Embryonic facial prominence (tissue), 1 donor: ENCODE results near the gene NCAPD2.
A peak's percentile ranks its signal among the peaks of the same experiment; 100 is the strongest.

Experiments
- DNase-seq: peaks from one replicate; pipeline ENCODE4 v3.0.0-alpha.2; 2016; ENCODE audit errors: extremely low spot score

Gene NCAPD2

DNA sequence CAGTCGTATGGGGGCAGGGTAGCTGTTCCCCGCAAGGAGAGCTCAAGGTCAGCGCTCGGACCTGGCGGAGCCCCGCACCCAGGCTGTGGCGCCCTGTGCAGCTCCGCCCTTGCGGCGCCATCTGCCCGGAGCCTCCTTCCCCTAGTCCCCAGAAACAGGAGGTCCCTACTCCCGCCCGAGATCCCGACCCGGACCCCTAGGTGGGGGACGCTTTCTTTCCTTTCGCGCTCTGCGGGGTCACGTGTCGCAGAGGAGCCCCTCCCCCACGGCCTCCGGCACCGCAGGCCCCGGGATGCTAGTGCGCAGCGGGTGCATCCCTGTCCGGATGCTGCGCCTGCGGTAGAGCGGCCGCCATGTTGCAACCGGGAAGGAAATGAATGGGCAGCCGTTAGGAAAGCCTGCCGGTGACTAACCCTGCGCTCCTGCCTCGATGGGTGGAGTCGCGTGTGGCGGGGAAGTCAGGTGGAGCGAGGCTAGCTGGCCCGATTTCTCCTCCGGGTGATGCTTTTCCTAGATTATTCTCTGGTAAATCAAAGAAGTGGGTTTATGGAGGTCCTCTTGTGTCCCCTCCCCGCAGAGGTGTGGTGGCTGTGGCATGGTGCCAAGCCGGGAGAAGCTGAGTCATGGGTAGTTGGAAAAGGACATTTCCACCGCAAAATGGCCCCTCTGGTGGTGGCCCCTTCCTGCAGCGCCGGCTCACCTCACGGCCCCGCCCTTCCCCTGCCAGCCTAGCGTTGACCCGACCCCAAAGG is 41.2 kb downstream of the NCAPD2 start:
- DNase-seq, result no peak

DNA sequence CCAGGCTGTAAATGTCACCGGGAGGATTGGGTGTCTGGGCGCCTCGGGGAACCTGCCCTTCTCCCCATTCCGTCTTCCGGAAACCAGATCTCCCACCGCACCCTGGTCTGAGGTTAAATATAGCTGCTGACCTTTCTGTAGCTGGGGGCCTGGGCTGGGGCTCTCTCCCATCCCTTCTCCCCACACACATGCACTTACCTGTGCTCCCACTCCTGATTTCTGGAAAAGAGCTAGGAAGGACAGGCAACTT is 41.7 kb downstream of the NCAPD2 start:
- no peak for DNase-seq

DNA sequence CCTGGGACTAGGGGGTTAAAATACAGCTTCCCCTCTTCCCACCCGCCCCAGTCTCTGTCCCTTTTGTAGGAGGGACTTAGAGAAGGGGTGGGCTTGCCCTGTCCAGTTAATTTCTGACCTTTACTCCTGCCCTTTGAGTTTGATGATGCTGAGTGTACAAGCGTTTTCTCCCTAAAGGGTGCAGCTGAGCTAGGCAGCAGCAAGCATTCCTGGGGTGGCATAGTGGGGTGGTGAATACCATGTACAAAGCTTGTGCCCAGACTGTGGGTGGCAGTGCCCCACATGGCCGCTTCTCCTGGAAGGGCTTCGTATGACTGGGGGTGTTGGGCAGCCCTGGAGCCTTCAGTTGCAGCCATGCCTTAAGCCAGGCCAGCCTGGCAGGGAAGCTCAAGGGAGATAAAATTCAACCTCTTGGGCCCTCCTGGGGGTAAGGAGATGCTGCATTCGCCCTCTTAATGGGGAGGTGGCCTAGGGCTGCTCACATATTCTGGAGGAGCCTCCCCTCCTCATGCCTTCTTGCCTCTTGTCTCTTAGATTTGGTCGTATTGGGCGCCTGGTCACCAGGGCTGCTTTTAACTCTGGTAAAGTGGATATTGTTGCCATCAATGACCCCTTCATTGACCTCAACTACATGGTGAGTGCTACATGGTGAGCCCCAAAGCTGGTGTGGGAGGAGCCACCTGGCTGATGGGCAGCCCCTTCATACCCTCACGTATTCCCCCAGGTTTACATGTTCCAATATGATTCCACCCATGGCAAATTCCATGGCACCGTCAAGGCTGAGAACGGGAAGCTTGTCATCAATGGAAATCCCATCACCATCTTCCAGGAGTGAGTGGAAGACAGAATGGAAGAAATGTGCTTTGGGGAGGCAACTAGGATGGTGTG is 42.3 kb downstream of the NCAPD2 start:
- no peak for DNase-seq

DNA sequence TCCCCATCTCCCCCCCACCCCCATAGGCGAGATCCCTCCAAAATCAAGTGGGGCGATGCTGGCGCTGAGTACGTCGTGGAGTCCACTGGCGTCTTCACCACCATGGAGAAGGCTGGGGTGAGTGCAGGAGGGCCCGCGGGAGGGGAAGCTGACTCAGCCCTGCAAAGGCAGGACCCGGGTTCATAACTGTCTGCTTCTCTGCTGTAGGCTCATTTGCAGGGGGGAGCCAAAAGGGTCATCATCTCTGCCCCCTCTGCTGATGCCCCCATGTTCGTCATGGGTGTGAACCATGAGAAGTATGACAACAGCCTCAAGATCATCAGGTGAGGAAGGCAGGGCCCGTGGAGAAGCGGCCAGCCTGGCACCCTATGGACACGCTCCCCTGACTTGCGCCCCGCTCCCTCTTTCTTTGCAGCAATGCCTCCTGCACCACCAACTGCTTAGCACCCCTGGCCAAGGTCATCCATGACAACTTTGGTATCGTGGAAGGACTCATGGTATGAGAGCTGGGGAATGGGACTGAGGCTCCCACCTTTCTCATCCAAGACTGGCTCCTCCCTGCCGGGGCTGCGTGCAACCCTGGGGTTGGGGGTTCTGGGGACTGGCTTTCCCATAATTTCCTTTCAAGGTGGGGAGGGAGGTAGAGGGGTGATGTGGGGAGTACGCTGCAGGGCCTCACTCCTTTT is 43.1 kb downstream of the NCAPD2 start:
- no peak for DNase-seq

DNA sequence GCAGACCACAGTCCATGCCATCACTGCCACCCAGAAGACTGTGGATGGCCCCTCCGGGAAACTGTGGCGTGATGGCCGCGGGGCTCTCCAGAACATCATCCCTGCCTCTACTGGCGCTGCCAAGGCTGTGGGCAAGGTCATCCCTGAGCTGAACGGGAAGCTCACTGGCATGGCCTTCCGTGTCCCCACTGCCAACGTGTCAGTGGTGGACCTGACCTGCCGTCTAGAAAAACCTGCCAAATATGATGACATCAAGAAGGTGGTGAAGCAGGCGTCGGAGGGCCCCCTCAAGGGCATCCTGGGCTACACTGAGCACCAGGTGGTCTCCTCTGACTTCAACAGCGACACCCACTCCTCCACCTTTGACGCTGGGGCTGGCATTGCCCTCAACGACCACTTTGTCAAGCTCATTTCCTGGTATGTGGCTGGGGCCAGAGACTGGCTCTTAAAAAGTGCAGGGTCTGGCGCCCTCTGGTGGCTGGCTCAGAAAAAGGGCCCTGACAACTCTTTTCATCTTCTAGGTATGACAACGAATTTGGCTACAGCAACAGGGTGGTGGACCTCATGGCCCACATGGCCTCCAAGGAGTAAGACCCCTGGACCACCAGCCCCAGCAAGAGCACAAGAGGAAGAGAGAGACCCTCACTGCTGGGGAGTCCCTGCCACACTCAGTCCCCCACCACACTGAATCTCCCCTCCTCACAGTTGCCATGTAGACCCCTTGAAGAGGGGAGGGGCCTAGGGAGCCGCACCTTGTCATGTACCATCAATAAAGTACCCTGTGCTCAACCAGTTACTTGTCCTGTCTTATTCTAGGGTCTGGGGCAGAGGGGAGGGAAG is 43.9 kb downstream of the NCAPD2 start:
- DNase-seq, result peak; percentile 49

DNA sequence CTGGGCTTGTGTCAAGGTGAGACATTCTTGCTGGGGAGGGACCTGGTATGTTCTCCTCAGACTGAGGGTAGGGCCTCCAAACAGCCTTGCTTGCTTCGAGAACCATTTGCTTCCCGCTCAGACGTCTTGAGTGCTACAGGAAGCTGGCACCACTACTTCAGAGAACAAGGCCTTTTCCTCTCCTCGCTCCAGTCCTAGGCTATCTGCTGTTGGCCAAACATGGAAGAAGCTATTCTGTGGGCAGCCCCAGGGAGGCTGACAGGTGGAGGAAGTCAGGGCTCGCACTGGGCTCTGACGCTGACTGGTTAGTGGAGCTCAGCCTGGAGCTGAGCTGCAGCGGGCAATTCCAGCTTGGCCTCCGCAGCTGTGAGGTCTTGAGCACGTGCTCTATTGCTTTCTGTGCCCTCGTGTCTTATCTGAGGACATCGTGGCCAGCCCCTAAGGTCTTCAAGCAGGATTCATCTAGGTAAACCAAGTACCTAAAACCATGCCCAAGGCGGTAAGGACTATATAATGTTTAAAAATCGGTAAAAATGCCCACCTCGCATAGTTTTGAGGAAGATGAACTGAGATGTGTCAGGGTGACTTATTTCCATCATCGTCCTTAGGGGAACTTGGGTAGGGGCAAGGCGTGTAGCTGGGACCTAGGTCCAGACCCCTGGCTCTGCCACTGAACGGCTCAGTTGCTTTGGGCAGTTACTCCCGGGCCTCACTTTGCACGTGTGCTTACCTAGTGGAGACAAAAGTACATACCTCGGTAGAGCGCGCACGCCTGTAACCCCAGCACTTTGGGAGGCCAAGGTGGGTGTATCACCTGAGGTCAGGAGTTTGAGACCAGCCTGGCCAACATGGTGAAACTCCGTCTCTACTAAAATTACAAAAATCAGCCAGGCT is 44.8 kb downstream of the NCAPD2 start:
- no peak for DNase-seq

DNA sequence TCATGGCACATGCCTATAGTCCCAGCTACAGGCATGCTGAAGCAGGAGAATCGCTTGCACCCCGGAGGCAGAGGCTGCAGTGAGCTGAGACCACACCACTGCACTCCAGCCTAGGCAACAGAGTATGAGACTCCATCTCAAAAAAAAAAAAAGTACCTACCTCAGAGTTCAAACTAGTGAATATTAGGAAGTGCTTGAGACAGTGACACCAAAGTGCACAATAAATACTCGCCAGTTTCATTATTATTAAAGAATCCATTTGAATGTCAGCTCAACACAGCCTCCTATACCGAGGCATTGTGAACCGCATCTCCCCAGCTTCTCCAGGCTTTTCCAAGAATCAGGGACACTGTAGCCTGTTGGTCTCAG is 45.4 kb downstream of the NCAPD2 start:
- DNase-seq, result no peak

DNA sequence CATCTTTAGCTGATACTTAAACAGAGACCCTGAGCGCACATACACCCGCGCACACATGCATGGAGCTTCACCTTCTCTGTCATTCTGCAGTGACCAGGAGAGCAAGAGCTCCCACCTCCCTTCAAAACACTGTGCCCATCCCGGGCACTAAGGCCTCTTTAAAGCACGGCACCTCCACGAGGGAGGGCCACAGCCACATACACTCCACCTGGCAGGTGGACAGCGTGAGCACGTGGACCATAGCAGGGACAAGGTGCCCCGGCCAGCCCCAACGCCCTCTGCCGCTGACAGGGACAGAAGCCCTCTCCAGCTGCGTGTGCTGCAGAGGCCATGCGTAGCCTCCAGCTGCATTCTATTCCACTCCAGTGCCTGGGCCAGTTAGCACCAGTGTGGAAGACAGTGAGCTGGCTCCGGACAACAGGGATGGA is 45.8 kb downstream of the NCAPD2 start:
- no peak for DNase-seq

DNA sequence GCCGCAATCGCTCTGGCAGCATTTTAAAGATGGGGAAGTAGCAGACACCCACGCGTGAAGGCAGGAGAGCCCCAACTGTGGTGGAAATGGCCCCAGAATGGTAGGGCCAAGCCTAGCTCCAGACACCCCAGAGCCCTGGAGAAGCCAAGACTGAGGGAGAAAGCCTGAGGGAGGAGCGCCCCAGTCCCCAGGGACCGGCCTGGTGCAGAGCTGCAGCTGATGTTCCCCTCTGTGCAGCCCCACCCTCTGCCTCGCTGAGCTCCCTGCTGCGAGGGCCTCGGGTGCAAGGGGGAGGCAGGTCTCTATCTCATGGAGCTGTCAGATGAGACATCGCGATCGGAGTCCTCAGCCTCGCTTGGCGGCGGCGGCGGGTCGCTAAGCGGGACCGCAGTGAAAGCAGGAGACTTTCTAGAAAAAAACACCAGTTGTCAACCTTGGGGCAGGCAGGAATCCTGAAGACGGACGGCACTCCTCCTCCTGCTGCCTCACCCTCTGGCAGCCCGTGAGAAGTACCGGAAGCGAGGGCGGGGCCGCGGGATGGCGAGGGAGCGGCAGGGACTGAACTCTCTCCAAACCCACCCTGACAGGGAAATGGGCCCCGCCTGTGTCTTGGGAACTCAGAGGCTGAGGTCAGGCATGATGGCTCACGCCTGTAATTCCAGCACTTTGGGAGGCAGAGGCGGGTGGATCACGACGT is 46.4 kb downstream of the NCAPD2 start:
- peak; percentile 46 for DNase-seq

DNA sequence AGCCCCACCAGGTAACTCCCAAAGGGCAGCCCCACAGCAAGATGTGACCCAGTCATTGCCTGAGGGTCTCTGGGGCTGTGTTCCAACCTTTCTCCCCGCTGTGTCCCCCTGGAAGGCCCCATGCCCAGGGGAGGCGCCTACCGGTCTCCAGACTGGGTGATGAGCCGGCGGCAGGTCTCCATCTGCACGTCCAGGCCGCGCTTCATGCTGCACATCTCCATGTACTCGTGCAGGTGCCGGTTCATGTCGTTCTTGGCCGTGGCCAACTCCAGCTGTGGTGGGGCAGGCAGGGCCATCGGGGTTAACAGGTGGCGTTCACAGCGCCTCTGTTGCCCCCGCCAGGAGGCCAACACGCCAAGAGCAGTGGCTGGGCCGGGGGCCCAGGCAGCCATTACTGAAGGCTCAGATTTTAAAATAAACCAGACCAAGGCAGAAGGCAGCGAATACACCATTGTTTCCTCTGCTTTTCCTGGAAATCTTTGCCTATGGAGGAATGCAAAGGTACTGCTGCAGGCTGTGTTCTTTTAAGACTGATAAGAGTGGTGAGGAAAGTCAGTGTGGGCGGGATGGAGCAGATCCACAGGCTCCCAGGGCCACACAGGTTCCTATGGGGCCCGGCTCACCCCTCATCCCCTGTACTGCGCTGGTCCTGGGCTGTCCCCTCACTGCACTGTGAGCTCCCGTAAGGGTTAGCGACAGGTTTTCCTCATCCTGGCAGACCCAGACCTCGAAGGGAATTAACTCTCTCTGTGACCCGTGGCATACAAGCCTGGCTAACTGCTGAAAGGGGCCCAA is 47.7 kb downstream of the NCAPD2 start:
- DNase-seq, result no peak

DNA sequence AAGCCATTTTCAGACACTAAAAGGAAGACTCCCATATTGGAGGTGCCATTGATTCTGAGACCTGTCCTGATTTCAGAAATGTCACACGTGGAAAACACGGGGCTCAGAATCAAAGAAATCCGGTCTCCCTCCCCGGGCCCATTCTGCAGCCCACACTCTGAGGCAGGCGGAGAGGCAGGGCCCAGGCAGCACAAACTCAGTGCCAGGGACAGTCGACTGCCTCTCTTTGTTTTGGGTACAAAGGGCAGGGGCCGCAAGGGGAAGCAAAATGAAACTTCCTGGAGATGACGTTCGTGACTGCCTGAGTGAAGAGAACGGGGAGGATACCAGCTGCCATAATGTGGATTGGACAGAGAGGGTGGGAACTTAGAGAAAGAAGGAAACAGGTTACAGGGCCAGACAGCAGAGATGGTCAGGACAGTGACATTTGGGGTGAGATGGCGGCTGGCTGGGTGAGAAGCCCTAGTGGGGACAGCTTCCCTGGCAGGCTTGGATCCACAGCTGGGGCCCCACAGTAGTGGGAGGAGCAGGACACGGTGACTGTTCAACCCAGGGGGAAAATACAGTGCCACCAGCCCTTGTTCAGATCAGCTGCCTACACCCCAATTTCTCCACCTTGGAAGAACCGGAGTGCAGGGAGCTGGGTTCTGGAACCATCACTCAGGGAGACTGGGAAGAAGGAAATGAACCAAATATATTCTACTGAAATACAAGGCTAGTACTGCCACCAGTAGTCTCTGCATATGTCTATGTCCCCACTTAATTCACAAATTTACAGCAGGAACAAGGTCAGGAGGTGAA is 48.5 kb downstream of the NCAPD2 start:
- no peak for DNase-seq

DNA sequence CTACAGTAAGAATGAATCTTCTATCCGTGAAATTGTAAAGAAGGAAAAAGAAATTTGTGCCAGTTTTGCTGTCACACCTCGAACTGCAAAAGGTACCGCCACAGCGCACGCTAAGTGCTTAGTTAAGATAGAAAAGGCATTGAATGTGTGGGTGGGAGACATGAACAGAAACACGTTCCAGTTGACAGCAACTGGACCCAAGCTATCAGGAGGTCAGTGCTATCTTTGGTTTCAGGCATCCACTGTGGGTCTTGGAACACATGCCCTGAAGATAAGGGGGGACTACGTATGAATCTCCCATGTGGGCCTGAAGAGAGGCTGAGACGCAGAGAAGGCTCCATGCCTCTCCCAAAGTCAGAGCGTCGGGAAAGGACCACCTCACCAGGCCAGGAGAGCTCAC is 52.1 kb downstream of the NCAPD2 start:
- DNase-seq, result no peak

DNA sequence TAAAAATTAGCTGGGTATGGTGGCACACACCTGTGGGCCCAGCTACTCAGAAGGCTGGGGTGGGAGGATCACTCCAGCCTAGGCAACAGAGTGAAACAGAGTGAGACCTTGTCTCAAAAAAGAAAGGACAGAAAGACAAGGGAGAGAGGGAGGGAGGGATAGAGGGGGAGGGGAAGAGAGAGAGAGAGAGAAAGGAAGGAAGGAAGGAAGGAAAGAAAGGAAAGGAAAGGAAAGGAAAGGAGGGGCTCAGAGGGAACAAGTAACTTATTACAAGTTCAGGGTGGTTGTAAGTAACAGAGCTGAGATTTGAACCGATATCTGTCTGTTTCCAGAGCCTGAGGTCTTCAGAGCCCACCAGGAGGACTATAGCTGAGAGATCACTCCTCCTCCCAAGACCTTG is 53.7 kb downstream of the NCAPD2 start:
- no peak for DNase-seq

DNA sequence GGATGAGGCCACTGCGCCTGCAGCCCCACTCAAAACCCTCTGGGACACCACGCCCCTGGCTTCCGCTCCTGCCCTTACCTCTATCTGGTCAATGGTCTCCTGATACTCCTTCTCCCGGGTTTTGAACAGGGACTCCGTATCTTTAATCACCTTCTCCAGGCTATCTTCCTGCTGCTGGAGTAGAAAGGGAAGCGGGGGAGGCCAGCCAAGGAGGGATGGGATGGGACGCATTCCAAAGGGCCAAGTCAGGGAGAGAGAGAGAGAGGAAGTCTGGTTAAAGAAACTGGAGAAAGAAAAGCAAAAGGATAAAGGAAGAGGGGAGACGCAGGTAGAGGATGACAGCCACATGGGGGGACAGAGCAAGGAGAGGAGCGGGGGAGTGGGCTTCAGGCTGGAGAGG is 54.1 kb downstream of the NCAPD2 start:
- no peak for DNase-seq

DNA sequence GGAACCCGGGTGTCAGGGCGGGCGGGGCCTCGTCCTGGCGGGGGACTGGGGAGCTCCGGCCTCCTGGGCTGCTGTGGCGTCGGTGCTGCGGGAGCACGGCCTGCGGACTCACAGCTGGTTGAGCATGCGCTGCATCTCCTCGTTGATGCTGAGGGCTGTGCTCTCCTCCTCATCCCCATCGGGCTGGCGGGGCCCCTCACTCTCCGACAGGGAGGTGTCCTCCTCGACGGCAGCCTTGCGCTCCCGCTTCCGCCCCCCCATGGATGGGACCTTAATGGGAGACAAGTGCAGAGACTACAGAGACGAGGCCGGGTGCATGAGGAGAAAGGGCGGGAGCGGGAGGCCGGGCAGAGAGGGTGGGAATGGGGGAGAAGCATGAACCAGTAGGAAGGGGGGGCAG is 54.7 kb downstream of the NCAPD2 start:
- no peak for DNase-seq

DNA sequence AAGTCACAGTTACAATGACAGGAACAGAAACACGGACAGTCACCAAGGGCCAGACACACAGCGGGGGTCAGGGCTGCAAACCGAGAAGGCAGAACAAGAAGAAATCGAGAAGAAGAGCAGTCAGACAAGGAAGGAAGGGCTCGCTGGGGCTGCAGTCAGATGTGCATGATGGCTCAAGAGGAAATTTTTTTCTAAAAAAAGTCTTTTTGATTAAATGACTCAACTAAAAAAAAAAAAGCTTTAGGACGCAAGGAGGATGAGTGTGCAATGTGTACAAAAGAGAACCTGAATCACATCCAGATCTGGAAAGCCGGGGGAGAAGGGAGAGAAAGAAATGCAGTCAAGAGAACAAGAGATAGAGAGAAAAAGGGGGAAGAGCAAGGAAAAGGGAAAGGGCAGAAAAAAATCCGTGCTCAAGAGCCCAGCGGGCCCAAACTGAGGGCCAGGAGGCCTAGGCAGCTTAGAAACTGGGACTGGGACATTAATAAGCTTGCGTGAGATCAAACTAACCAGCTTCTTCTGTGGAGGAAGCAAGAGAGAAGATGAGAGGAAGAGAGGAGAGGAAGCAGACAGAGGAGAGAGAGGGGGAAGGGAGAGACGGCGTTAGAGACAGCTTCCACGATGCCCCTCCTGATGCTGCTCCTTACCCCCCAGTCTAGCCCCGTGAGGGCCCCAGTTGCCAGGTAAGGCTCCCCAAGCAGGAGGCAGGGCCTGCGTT is 55.2 kb downstream of the NCAPD2 start:
- no peak for DNase-seq

DNA sequence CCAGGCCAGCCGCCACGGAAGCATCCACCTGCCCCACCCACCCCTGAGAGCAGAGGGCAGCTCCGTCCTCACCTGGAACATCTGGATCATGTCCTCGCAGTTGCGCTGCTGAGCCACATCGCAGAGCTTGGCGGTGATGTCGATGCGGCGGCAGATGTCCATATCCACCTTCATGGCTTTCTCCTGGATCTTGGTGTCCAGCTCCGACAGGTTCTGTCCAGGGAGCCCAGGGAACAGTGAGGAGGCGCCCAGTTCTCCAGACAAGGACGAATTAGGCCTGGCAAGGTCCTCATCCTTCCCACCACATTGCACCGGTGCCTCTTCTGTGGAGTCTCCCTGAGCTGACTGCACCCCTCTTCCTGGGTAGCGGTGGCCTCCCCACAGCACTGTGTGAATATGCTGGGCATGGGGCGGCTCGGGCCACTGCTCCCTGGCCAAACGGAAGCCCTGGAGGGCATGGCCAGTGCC is 55.8 kb downstream of the NCAPD2 start:
- no peak for DNase-seq
